Activated T-cell treated with anti-CD3 and anti-CD28 coated beads, Interleukin-2, amount 50 U/mL, for 1 hour (primary cell): Measurements from ENCODE around the gene GPRC5B.

Experiments used
- DNase-seq: peaks from one replicate; pipeline ENCODE4 v3.0.0-alpha.2; 2020

The GPRC5B gene

GRCh38 chr16:19842426-19843157, 42.1 kb downstream of the GPRC5B start:
- no peak for DNase-seq

GRCh38 chr16:19841184-19841583, 43.5 kb downstream of the GPRC5B start:
- no peak for DNase-seq

- no peak for DNase-seq
These were observed 44.0 kb downstream of the GPRC5B start for GRCh38 chr16:19840524-19841110.

DNA sequence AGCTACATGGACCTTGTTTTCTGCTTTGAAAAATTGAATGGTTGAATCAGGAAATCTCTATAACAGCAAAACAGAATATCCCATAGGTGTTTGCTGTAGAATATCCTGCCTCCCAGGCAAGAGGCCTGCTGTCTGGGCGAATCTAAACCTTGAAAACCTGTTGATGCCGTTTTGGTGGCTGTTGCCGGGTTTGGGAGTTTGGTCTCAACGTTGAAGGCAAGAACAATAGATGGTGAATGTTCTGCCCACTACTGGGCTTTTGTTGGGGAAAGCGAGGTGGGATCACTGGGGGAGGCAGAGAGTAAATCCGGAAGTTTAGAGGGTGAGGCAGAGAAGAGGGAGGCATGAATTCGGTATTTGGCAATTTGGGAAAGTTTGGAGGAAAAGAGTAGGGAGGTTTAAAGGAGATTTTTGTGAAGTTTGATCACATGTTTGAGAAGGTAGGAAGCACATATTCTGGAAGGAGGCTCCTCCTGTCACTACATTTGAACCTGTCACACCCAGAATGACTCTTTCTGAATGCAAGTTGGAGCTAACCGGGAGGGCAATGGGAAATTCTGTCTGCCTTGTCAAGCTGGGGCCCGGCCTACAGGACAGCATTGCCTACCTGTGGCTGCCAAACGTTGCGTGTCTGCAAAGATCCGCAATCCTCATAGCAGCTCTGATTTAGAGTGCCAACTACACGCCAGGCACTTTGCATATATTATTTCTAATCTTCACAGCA, 46.5 kb downstream of the GPRC5B start:
- no peak for DNase-seq

GRCh38 chr16:19837331-19837980, 47.2 kb downstream of the GPRC5B start:
- no peak for DNase-seq

- no peak for DNase-seq
These were observed 48.7 kb downstream of the GPRC5B start for GRCh38 chr16:19835968-19836421.

- no peak for DNase-seq
These were observed 49.5 kb downstream of the GPRC5B start for GRCh38 chr16:19835196-19835595.

GRCh38 chr16:19833581-19833980, 51.1 kb downstream of the GPRC5B start:
- no peak for DNase-seq

GRCh38 chr16:19833176-19833575, 51.5 kb downstream of the GPRC5B start:
- DNase-seq = no peak

DNA sequence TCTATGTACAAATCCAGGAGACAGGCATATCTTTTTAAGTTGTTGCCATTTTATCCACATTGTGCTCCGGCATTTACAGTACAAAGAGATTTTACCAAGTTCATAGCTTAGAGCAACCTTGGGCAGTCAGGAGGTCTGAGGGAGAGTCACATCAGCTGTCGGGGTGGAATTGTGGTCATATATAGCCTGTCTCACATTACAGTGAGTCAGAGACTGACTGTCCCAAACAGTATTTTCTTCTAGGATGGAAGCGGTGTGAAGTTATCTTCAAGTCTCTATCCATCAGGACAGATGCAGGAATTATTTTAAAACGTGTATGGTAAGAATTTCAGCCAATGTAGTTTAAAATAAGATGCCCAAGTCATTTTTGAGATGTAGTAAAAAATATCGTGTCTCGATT, 53.0 kb downstream of the GPRC5B start:
- no peak for DNase-seq

DNA sequence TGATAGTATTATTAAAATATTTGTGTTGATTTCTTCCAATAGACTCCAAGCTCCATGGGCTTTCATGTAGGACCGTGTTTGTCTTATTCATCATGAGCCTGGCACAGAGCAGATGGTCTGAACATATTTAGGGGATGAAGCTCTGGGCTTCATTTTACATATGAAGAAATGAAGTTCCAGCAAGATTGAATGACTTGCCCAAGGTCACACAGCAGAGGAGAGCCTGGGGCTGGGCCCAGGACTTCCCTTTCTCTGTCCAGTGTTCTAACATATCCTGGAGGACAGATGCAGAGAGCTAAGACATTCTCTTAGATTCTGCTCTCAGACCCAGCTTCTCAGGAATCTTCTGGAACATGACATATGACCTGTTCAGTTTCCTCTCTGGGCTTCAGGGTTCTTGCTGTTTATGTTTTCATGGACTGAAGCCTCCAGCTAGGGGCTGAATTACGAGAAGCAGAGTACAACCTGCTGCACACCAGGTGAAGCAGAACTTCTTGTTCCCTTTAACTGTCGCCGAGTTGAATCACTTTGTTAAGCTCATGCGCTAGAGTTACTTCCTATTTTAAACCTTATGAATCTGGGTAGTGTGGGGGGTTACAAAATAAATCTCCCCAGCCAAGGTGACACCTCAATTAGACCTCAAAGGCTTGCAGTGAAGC, 53.6 kb downstream of the GPRC5B start:
- no peak for DNase-seq

DNA sequence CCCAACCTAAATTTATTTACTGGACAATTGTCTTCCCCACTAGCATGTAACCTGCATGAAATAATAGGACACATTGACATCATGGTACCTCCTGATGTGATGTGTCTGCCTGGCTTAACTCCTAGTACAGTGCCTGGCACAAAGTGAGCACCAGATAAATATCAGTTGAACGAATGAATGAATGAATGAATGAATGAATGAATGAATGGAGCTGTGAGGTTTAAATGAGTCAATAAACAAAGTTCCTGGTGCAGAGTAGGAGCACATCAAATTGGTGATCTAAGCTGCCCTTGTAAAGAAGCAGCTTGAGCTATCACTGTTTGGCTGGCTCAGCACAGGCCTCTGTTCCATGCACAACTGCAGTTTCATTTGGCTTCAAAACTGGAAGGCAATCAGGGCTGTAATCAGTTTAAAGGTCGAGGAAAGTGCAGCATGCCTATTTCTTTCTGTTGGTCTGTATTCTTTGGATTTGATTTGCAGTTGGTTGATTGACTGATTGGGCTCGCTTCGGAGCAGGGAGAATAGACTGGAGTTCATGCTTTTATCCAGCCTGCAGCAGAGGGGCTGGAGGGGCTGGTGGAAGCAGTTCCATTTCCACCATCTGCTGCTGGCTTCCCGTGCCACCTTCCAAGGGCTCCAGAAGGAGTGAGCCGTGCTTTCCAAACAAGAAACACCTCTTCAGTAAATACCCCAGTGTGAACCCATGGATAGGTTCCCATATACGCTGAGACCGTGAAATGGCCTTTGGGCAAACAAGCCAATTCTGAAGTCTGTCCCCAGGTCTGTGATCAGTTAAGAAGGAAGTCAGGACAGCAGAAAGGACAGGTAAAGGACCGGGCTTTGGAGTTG, 54.6 kb downstream of the GPRC5B start:
- no peak for DNase-seq

GRCh38 chr16:19824216-19824615, 60.4 kb downstream of the GPRC5B start:
- no peak for DNase-seq

DNA sequence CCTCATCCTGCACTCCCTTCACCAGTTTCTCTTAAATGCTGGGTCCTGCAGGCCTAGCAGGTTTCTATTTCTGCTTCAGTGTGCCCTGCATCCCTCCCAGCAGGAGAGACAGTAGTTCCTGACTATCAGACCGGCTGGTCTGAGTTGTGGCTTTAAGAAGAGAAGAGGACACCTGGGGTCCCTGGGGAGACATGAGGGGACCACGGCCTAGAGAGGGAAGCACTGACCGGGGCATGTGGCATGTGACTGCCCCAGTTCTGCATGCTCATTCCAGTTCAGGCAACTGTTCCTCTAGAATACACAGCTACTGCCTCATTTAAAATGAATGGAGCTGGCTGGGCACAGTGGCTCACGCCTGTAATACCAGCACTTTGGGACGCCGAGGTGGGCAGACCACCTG, 61.3 kb downstream of the GPRC5B start:
- no peak for DNase-seq

- DNase-seq = no peak
These were observed 62.1 kb downstream of the GPRC5B start for GRCh38 chr16:19822533-19822932.

- no peak for DNase-seq
These were observed 66.8 kb downstream of the GPRC5B start for GRCh38 chr16:19817875-19818274.

DNA sequence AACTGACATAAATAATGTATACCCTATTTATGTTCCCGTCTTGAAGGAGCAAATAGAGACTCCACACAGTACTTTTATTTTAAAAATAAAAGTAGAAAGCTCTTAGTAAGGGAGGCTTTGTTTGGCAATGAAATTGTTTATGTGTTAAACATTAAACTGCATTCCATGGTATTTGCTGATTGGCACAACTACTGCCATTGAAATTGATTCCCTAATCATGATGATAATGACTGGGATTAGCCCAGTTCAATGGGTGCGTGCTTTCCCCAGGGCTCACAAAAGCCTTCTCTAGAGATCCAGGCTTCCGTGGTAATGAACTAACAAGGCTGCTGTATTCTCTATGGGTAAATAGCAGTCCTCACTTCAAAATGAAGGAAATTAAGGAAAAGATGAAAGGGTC, 67.5 kb downstream of the GPRC5B start:
- no peak for DNase-seq

GRCh38 chr16:19815418-19815817, 69.2 kb downstream of the GPRC5B start:
- DNase-seq = no peak

GRCh38 chr16:19812986-19813385, 71.7 kb downstream of the GPRC5B start:
- no peak for DNase-seq

DNA sequence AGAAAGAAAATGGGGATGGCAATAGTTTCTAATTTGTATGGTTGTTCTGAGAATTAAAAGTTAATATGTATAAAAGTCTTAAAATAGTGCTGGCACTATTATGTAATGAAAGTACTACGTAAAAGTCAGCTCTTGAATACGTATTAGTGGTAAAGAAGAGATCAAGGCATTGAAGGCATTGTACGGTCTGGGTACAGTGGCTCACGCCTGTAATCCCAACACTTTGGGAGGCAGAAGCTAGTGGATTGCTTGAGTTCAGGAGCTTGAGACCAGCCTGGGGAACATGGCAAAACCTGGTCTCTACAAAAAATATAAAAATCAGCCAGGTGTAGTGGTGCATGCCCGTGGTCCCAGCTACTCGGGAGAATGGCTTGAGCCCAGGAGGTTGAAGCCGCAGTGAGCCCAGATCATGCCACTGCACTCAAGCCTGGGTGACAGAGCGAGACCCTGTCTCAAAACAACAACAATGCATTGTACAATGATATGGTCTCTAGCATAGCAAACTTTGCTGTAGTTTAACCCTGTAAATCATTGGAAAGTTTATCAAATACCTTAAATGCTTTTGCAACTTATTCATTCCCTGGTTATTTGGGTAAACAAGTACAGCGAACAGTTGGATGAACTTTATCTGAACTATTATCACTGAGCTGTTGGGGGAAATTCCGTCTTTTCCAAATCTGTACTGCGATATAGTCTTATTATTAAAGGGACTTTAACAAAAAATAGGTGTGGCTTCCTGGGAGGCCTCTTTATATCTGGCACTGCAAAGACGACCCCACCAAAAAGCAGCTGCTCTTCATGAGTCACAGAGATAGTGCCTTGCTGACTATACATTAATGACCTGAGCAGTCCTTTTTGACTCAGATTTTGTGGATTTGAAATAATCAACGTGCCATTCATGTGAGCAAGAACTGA, 73.6 kb downstream of the GPRC5B start:
- DNase-seq = no peak

GRCh38 chr16:19809693-19810092, 75.0 kb downstream of the GPRC5B start:
- no peak for DNase-seq
